Neural cell (in vitro differentiated cells): Measurements from ENCODE around the gene RUNX3. TPM values are rescaled to one million over a fixed set of nuclear protein-coding genes. Genes with fewer than 3 reads are reported as not detected.

Experiments used
- H2AFZ ChIP-seq: fragments of 200-600, 300-800 bp; sonication (generic), shearing (Covaris generic); 2 replicates; pipeline ENCODE4 v1.6.0; 2014; ENCODE audit warnings: low read depth, mild to moderate bottlenecking, antibody characterized with exemption, low read length, moderate library complexity
- H3F3A ChIP-seq: fragments of 200-600 bp; shearing (Covaris generic); 2 replicates; pipeline ENCODE4 v1.6.1; 2016; ENCODE audit warnings: mild to moderate bottlenecking, moderate library complexity, mixed read lengths, antibody characterized with exemption, low read length; ENCODE audit not compliant: insufficient read depth, poor library complexity, severe bottlenecking
- H3K27ac ChIP-seq: fragments of 200-600, 300-800 bp; sonication (generic), shearing (Covaris generic); 2 replicates; pipeline ENCODE4 v1.5.1; 2014; ENCODE audit warnings: mild to moderate bottlenecking, low read length, moderate library complexity
- H3K27me3 ChIP-seq: fragments of 300-800, 200-600 bp; sonication (generic), shearing (Covaris generic); 2 replicates; pipeline ENCODE4 v1.6.0; 2014; ENCODE audit warnings: mild to moderate bottlenecking, low read depth, low read length, moderate library complexity; ENCODE audit not compliant: insufficient read depth
- H3K36me3 ChIP-seq: fragments of 300-800, 200-600 bp; sonication (generic), shearing (Covaris generic); 2 replicates; pipeline ENCODE4 v1.5.1; 2014; ENCODE audit warnings: mild to moderate bottlenecking, antibody characterized with exemption, low read length, moderate library complexity; ENCODE audit not compliant: insufficient read depth
- H3K4me2 ChIP-seq: fragments of 300-800, 200-600 bp; sonication (generic), shearing (Covaris generic); 2 replicates; pipeline ENCODE4 v1.6.0; 2014; ENCODE audit warnings: mild to moderate bottlenecking, low read length
- H3K4me3 ChIP-seq: fragments of 300-800, 200-600 bp; sonication (generic), shearing (Covaris generic); 2 replicates; pipeline ENCODE4 v1.5.1; 2014; ENCODE audit warnings: mild to moderate bottlenecking, low read length, moderate library complexity
- H3K79me2 ChIP-seq: fragments of 200-600 bp; shearing (Covaris generic); replicated peaks from 2 replicates; pipeline ENCODE4 v1.6.0; 2014; ENCODE audit warnings: mild to moderate bottlenecking, low read length, moderate library complexity; ENCODE audit not compliant: insufficient read depth
- H3K9ac ChIP-seq: fragments of 300-800, 200-600 bp; sonication (generic), shearing (Covaris generic); 2 replicates; pipeline ENCODE4 v1.6.1; 2016; ENCODE audit warnings: mild to moderate bottlenecking, low read length, mixed read lengths
- H3K9me2 ChIP-seq: fragments of 200-600 bp; shearing (Covaris generic); 2 replicates; pipeline ENCODE4 v1.6.1; 2016; ENCODE audit warnings: mild to moderate bottlenecking, low read length, mixed read lengths; ENCODE audit not compliant: insufficient read depth
- H3K9me3 ChIP-seq: fragments of 200-600, 300-800 bp; sonication (generic), shearing (Covaris generic); 2 replicates; pipeline ENCODE4 v1.6.1; 2016; ENCODE audit warnings: mild to moderate bottlenecking, mixed run types, low read length, moderate library complexity, mixed read lengths
- H4K20me1 ChIP-seq: fragments of 200-600 bp; shearing (Covaris generic); 2 replicates; pipeline ENCODE4 v1.6.1; 2016; ENCODE audit warnings: mild to moderate bottlenecking, mixed run types; ENCODE audit not compliant: insufficient read depth
- EP300 ChIP-seq: fragments of 450-650 bp; conservative IDR thresholded peaks from 2 replicates; pipeline ENCODE4 v1.6.1; 2014; ENCODE audit warnings: antibody characterized with exemption, mild to moderate bottlenecking, moderate library complexity; ENCODE audit not compliant: poor library complexity, severe bottlenecking
- EZH2 ChIP-seq: fragments of 200-600, 300-800 bp; shearing (Covaris generic), sonication (generic); IDR thresholded peaks from 2 replicates; pipeline ENCODE4 v1.6.1; 2014; ENCODE audit warnings: antibody characterized with exemption, low read length, borderline replicate concordance, mild to moderate bottlenecking; ENCODE audit not compliant: insufficient read depth, poor library complexity, severe bottlenecking
- MXI1 ChIP-seq: fragments of 450-650 bp; conservative IDR thresholded peaks from 2 replicates; pipeline ENCODE4 v1.6.1; 2014; ENCODE audit warnings: antibody characterized with exemption, mild to moderate bottlenecking; ENCODE audit not compliant: poor library complexity, severe bottlenecking
- POLR2AphosphoS5 ChIP-seq: IDR thresholded peaks from 2 replicates; pipeline ENCODE4 v1.6.1; 2012
- RAD21 ChIP-seq: fragments of 450-650 bp; conservative IDR thresholded peaks from 2 replicates; pipeline ENCODE4 v1.6.1; 2014; ENCODE audit warnings: antibody characterized with exemption, mild to moderate bottlenecking, moderate library complexity
- SMC3 ChIP-seq: fragments of 450-650 bp; conservative IDR thresholded peaks from 2 replicates; pipeline ENCODE4 v1.6.1; 2014; ENCODE audit warnings: antibody characterized with exemption, mild to moderate bottlenecking, moderate library complexity; ENCODE audit not compliant: poor library complexity
- TAF1 ChIP-seq: IDR thresholded peaks from 2 replicates; pipeline ENCODE4 v1.6.1; 2012; ENCODE audit warnings: low read depth
- polyA plus RNA-seq: library from polyadenylated mRNA; depleted of rRNA; stranded (reverse); fragments of >200 nt; gene quantifications from 2 replicates; pipeline ENCODE4 v1.2.3, GENCODE V29; 2014
- TF ChIP-seq, protein P1 (sequence below): fragments of 450-650 bp; IDR thresholded peaks from 2 replicates; pipeline ENCODE4 v1.5.1; 2014; ENCODE audit warnings: antibody characterized with exemption, mild to moderate bottlenecking, moderate library complexity; ENCODE audit not compliant: poor library complexity, severe bottlenecking
- TF ChIP-seq, protein P2 (sequence below): IDR thresholded peaks from 2 replicates; pipeline ENCODE4 v1.6.1; 2012; ENCODE audit warnings: borderline replicate concordance

The RUNX3 gene
- polyA plus RNA-seq, 1 donor from 2014 or later = not detected

DNA sequence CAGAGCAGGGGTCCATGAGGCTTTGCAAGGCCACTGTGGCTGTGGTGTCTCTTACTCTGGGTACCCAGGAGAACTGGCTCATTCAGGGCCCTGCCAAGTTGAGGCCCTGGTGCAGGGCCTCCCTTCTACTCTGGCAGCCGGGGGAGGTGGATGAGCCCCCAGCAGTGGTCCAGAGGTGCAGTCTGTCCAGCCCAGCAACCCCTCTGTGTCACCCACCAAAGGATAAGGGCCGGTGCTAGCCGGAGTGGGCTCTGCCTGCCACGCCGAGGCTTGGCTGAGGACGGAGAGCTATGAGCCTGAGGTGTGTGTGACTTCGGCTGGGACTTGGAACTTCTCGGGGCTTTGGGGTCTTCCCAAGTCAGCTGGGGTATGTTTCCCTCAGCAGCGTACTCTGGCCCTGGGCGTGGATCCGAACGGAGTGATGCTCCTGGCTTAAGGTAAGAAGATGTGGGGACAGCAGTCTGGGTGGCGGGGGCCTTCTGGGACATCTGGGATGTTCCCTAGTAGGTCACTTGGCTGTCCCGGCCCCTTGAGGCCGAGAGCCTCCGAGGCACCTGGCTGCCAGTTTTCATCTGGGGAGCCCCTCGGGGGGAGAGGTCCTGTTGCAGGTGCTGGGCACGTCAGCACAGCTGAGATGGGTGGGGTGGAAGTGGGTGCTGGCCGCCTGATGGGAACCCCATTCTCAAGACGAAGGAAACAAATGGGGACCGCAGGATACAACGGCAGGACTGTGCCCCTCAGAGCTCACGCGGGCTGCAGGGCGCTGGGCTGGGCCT lies 25.9 kb downstream of the RUNX3 start:
- Histone ChIP-seq H3K9me2 (no peaks in the 10 kb centered on the region), H3K27me3 (no peaks in the 10 kb centered on the region), H3K9ac (no peak overlapping the region), H3K9me3 (no peaks in the 10 kb centered on the region), H3K79me2 (no peaks in the 10 kb centered on the region), H3K4me2 (no peak overlapping the region), H3K4me3 (no peak overlapping the region), H3K27ac (no peak overlapping the region), H3F3A (no peaks in the 10 kb centered on the region), H4K20me1 (no peaks in the 10 kb centered on the region), H2AFZ (no peak overlapping the region), H3K36me3 (no peaks in the 10 kb centered on the region)
- TF ChIP-seq TAF1 (no peak), MXI1 (no peak), RAD21 (no peak), POLR2AphosphoS5 (no peak), SMC3 (no peak), EZH2 (no peak), EP300 (no peak)
- TF ChIP-seq, protein P1, sequence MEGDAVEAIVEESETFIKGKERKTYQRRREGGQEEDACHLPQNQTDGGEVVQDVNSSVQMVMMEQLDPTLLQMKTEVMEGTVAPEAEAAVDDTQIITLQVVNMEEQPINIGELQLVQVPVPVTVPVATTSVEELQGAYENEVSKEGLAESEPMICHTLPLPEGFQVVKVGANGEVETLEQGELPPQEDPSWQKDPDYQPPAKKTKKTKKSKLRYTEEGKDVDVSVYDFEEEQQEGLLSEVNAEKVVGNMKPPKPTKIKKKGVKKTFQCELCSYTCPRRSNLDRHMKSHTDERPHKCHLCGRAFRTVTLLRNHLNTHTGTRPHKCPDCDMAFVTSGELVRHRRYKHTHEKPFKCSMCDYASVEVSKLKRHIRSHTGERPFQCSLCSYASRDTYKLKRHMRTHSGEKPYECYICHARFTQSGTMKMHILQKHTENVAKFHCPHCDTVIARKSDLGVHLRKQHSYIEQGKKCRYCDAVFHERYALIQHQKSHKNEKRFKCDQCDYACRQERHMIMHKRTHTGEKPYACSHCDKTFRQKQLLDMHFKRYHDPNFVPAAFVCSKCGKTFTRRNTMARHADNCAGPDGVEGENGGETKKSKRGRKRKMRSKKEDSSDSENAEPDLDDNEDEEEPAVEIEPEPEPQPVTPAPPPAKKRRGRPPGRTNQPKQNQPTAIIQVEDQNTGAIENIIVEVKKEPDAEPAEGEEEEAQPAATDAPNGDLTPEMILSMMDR = no peak
- TF ChIP-seq, protein P2, sequence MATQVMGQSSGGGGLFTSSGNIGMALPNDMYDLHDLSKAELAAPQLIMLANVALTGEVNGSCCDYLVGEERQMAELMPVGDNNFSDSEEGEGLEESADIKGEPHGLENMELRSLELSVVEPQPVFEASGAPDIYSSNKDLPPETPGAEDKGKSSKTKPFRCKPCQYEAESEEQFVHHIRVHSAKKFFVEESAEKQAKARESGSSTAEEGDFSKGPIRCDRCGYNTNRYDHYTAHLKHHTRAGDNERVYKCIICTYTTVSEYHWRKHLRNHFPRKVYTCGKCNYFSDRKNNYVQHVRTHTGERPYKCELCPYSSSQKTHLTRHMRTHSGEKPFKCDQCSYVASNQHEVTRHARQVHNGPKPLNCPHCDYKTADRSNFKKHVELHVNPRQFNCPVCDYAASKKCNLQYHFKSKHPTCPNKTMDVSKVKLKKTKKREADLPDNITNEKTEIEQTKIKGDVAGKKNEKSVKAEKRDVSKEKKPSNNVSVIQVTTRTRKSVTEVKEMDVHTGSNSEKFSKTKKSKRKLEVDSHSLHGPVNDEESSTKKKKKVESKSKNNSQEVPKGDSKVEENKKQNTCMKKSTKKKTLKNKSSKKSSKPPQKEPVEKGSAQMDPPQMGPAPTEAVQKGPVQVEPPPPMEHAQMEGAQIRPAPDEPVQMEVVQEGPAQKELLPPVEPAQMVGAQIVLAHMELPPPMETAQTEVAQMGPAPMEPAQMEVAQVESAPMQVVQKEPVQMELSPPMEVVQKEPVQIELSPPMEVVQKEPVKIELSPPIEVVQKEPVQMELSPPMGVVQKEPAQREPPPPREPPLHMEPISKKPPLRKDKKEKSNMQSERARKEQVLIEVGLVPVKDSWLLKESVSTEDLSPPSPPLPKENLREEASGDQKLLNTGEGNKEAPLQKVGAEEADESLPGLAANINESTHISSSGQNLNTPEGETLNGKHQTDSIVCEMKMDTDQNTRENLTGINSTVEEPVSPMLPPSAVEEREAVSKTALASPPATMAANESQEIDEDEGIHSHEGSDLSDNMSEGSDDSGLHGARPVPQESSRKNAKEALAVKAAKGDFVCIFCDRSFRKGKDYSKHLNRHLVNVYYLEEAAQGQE = no peak

DNA sequence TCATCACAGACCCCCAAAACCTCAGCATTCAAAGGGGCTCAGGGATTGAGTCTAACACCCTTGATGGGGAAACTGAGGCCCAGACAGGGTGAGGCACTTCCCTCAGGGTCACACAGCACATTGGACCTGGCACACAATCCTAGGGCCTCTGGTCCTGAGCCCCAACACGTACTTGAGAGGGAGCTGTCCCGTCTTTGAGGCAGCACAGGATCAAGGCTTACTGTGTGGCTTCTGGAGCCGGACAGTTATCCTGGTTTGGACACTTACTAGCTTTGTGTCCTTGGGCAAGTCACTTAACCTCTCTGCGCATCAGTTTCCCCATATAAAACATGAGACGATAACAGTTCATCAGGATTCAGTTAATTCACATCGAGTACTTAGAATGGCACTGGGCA lies 26.5 kb downstream of the RUNX3 start:
- H3K36me3 ChIP-seq = no peaks in the 10 kb centered on the region
- H3K9ac ChIP-seq = no peak overlapping the region
- H3K4me3 ChIP-seq = no peak overlapping the region
- no peaks in the 10 kb centered on the region for H3F3A ChIP-seq
- H3K27ac ChIP-seq = no peak overlapping the region
- H3K27me3 ChIP-seq = no peaks in the 10 kb centered on the region
- no peaks in the 10 kb centered on the region for H3K9me3 ChIP-seq
- H3K79me2 ChIP-seq = no peaks in the 10 kb centered on the region
- no peaks in the 10 kb centered on the region for H3K9me2 ChIP-seq
- TF ChIP-seq, protein P2 = no peak
- no peak for TF ChIP-seq EP300
- TF ChIP-seq RAD21 = no peak
- TF ChIP-seq, protein P1 = no peak
- no peak for TF ChIP-seq MXI1
- no peak for TF ChIP-seq SMC3
- H4K20me1 ChIP-seq = no peaks in the 10 kb centered on the region
- H3K4me2 ChIP-seq = no peak overlapping the region
- H2AFZ ChIP-seq = no peak overlapping the region
